ENCODE measurements around the gene SIAH3.

The SIAH3 gene

DNA sequence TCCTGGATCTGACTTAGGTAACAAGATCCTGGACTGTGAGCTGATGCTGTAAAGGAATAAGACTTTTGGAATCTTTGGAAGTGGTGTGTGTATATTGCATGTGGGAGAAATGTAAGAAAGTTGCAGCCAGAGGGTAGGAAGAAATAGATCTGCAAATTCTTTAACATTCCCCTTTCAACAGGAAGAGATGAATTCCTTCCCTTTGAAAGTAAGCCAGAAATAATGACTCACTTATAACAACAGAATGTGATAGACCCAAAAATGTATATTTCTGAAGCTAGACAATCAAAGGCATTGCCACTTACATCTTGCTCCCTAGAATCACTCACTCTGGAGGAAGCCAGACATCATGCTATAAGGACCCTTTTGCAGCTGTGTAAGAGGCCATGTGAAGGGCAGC lies 9.8 kb upstream of the SIAH3 start:
- DNase-seq: no peak

DNA sequence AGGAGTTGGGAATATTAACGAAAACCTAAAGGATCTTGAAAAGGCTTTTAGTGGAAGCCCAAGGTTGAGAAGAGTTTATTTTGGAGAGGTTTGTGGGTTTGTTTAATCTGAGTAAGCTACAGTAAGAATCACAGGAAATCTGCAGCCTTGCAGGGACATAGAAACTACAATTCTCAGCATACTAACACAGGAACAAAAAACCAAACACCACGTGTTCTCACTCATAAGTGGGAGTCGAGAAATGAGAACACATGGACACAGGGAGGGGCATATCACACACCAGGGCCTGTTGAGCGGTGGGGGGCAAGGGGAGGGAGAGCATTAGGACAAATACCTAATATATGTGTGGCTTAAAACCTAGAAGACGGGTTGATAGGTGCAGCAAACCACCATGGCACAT lies 8.7 kb upstream of the SIAH3 start:
- DNase-seq: no peak

DNA sequence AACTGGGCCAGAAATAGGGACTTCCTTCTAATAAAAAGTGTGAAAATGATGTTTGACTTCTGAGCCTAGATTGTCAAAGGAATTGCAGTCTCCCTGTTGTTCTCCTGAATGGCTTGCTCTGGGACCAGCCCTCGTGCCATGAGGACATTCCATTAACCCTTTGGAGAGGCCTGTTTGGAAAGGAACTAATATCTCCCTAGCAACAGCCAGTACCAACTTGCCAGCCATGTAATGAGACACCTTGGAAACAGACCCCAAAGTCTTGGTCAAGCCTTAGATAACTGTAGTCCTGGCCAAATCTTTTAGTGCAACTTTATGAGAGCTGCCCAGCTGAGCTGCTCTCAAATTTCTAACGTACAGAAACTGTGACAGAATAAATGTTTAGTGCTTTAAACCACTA lies 8.2 kb upstream of the SIAH3 start:
- DNase-seq: no peak

DNA sequence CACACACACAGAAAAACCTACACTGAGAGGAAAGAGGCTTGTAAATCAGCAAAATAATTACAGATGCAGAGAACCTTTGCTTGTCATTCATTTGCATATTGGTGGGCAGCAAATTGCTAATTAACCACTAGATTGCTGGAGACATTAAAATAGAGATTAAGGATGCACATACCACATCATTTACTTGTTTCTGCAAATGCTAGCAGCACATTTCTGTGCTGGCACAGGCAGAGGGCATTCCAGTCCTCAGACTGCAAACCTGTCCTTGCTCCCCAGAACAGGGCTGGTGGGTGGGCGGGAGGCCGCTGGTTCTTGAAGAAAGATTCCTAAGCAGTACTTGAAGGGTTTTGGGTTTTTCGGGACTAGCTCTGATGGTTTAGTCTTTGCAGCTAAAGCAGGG lies 941 bp upstream of the SIAH3 start:
- DNase-seq: no peak

DNA sequence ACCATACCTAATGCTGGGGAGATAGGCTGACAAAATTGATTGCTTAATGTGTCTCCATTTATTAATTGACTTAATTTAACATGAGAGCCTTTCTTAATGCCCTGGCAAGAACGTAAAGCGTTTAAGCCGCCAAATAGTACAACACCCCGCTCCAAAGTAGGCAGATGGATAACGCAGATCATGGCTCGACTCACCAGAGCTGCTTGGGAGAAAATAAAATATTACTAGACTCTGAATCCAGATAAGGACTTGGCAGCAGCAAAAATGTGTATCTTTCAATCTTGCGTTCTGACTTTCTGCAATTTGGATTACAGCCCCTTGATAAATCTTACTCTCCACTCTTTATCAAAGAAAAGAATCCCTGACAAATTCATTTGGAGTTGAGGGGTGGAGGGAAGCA lies 403 bp upstream of the SIAH3 start:
- DNase-seq: no peak

DNA sequence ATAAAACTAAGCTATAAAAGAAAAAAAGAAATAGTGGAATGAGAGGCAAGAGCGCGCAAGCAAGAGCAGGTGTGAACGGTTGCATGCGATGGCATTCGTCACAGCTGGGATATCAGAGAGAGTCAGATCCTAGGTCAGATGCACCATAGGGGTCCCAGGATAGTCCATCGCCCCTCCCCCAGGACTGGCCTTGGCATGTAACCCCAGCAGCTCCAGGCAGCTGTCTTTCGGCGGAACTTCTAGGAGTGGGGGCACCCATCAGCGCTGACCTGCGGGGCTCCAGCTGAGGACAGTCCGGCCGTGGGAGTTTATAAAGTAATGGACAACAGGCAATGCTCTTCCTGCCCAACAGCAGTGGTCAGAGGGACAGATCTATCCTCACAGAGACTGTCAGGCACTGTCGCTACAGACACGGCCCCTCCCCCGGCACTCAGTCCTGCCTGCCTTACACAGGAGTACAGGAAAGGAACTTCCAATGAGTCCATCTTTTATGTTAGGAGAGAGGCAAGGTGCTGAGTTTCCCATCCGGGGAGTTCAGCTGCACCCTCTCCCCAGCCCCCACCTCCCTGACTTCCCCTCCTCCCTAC lies 1.4 kb downstream of the SIAH3 start:
- no peak for DNase-seq

DNA sequence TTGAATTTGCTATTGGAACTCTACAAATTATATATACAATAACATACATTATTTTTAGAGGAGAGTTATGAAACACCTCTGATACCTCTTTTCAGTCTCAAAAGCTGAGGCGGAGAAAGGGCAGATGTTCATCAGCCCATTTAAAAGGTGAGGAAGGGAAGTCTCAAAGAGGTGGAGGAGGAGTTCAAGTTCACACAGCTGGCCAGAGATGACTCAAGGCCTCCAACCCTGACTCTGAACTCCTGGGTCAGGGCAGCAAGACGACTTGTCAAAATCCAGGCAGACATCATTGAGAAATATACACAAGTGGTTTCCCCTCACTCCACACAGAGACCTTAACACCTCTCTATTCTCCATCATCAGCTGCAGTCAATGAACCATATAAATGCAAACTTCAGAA lies 2.1 kb downstream of the SIAH3 start:
- no peak for DNase-seq

DNA sequence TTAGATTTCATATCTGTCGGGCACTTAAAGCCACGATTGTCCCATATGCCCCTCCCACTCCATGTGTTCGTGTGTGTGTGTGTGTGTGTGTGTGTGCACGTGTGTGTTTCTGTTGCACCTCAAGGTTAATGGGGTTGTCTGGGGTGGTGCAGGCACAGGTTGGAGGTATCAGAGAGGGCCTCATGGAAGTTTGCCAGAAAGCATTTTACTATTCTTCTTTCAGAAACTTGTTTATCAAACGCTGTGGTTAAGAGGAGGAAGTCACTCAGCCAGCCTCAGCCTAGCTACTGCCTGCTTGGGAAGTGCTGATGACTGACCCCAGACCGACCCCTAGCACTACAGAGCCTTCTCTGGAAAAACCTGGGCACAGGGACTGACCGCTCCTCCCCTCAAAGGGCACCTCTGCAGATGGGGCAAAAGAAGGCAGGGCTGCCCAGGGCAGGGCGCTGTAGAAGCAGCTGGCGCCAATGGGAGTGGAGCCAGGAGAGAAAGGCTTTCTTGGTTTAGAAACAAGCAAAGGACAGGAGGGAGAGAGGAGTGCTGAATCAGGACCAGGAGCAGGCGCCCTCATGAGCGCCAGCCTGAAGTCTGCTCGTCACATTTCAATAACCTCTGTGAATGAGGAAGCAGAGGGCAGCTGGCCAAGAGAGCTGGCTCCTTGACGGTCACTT lies 3.9 kb downstream of the SIAH3 start:
- DNase-seq: peak; percentile 88

DNA sequence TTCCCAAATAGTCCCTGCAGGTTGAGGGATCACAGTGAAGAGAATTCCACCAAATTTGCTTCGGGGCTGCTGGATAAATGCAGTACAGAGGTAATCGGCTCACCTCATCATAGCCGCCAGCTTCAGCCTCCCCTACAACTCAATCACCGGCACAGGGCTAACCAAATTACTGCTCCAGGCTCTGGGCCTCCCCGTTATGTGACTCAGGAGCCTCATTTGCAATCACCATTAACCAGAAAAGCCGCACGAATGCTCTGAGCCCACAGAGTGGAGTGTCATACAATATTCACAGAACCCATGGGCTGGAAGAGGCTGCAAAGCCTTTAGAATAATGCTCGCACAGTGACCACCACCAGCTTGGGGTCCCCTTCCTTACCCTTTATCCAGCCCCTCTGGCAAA lies 4.9 kb downstream of the SIAH3 start:
- DNase-seq: no peak

DNA sequence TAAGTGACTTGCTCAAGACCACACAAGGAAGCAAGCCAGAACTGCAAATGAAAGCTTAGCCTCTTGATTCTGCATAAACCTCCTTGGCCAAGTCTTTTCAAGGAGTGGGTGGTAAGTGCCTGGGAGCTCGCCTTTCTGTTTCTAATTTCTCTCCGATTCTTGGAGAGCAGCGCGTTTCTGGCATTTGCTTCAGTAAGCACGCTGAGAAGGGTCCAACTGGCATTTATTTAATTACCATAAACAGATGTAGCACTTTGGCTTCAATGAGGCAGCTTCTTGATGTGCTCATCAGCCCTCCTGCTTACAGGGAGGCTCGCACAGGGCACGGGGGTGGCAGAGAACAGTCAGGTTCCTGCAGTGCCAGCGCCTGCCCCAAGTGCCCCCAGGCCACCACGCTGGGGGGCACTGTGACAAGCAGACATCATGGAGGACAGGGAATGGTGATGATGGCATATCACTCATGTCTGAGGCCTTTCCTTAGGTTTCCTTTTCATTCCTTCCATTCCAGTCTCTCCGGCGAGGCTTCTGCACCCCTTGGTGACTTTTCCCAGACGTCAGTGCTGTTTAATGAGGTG lies 13.3 kb downstream of the SIAH3 start:
- DNase-seq: no peak

DNA sequence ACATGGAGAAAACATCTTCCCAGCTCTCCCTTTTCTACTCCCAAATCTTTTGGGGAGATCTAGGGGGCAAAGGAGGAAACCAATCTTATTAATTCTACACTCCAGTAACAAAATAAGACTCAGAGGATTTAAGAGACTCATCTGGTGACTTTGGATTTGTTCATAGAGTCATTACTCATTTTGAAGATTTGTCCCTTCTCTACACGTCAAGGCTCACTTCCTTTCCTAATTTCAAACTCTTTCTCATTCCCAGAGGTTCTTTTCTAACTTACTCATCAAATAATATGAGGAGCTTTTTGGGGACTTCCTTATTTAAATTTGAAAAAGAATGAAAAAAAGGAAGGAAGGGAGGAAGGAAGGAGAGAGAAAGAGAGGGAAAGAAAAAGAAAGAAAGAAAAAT lies 14.4 kb downstream of the SIAH3 start:
- no peak for DNase-seq

DNA sequence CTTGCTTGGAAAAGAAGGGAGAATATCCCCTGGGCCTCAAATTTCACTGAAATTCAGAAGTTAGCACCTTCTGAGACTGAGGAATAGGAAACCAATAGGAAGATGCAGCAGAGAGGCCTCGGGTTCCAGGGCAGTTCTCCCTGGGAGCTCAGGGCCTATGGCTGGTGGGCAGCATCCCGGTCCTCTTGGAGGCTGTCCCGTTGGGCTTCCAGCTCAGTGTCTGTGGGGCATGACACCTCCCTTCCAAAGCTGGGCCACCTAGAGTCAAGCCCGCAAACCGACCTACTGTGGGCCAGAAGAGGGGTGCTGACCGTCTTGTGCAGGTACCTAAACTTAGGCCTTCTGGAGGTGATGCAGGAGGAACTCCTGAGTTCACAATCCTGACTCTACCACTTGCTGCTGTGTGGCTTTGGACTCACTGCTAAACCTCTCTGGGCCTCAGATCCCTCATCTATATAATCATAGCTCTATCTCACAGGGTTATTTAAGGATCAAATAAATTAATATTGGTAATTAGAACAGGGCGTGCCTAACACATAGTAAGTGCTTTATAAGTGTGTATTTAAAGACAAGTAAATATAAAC lies 17.1 kb downstream of the SIAH3 start:
- DNase-seq: no peak

DNA sequence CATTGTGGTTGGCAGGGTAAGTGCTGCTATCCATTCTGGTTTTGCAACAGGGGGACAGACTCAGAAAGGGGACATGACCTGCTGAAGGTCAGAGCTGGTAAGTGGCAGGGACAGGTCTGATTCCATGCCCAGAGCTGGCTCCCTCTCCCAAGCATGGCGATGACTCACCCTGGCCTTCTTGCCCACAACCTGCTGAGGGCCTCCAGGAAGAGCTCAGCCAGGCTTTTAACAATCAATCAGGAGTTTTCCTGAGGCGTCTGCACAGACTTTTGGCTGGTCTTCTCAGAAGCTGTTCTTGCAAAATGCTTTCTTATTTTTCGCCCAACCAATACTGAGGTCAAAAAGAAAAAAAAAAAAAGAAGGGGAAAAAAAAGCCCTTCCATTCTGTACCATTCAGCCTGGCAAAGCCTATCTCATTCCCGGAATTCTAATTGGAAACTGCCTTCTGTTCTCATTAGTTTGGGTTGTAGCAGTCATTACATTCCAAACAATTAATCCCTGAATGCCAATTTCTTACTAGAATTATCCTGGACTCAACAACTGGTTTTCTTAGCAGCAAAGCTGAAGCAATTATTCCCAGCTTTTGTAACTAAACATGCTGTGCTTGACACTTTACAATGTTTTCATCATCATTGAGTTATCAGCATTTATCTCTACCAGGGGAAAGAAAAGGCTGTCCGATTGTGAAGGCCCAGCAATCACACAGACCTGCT lies 17.7 kb downstream of the SIAH3 start:
- DNase-seq: no peak

DNA sequence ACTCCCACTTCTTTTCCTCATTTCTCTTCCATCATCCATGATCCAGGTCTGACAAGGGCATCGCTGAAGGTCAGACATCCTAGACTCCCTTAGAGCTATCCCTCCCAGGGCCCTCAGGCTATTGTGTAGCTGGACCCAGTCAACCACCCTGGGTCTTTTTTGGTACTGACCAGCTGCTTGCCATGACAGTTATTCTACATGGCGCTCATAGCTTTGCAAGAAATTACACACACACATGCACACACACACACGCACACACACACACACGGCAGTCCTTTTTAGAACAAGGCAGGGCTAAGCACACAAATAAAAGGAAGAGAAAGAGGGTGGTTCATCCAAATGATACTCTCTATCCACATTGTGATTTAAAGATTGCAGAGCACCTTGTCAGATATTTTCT lies 18.3 kb downstream of the SIAH3 start:
- DNase-seq: no peak

DNA sequence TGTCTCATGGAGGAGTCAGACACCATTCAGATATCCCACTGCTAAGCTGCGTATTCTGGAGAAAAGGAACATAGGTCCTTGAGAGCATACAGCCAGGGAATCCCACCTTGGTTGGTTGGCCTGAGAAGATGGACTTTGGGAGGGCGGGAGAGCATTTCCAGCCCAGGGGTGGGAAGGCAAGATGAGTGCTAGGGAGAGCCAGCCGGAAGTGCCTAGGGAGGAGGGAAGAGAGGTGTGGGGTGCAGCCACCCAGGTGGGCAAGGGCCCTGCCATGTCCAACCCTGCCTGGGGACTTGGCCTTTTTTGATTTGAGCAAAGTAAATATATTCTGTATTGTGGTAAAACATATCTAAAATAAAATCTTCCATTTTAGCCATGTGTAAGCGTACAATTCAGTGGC lies 19.7 kb downstream of the SIAH3 start:
- DNase-seq: no peak

DNA sequence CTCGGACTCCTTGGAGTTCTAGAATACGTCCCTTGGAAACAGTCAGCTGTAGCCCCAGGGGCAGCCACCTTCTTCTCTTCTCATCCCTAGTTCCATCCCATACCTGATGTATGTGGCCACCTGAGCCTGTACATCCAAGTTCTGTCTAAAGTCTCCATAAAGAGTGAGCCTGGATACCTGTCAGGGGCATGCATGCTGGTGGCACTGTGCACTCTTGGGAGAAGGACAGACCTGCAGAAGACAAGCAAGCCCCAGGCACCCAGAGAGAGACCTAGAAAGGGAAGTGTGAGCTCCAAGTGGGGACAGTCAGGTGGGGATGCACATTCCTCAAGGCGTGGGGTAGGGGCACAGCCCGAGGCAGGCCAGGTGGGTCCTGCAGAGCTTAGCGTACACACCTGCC lies 21.4 kb downstream of the SIAH3 start:
- DNase-seq: no peak

DNA sequence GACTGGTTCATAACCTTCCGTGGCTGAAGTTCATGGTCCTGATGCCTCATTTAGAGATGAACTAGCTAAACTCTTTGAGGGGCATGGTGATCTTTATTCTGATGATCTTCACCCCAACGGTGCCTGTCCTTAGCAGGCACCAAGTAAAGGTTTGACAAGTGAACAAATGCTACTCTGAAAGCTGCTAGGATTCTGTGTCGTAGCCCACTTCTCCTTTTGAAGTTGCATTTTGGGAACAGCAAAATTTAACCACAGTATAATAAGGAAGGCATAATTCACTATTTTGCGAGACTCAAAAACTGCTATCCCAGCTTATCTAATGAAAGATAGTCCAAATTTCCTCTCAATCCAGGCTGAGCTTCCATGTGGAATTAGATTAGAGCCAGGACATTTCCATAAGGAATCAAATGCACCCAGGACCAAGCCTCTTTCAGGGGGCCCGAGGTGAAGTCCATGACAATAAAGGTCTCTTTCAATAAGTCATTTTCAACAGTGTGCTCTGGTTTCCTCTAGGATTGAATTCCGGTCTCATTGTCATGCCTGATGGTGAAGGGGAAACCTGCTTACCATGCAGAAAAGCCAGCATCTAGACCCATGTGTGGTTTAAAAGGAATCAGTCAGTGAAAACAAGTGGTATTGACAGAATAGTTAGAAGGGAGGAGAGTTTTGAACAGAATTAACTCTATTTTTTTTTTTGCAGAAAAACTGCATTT lies 23.1 kb downstream of the SIAH3 start:
- no peak for DNase-seq

DNA sequence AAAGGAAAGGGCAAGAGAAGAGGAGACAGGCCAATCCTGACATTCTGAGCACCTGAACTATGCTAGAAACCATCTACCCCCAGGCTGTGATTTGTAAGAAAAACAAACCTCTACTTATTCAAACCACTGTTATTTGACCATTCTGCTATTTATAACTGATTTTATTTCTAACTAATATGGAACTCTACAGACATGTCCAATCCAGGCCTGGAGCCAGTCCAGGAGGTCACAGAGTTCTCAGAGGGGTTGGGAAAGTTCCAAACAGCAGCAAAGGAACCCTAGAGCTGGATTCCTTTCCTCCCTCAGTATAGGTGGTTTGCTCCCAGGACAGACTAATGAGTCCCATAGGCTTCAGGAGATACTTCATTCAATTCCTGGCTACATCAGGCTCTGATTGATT lies 24.2 kb downstream of the SIAH3 start:
- DNase-seq: no peak

DNA sequence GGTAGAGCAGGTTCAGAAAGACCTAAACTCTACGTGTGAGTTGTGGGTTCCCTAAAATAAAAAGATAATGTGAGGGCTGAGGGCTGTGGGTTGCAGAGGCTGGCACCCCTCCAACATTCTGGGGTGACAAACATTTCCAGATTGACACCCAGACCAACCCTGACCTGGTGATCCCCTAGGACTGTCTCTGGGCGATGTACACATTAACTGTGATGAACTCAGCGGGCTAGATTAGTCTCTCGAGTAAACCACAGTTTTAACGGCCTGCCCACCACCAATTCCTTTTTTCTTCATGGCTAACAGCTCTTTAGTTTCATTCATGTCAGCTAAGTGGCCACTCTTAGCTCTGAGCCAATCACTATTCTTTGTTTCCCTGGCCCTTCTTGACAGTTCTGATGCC lies 24.8 kb downstream of the SIAH3 start:
- DNase-seq: peak; percentile 25

DNA sequence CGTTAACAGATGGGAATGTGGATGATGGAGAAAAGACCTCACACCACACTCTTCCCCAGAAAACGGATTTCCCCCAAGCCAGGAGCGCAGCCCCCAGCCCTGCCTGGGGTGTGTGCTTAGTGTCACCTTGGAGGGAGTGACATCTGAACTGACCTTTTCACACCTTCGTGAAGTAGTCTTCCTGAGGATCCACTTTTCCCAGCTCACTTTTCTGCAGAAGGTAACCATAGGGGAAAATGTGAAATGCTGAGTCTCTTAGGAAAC lies 26.2 kb downstream of the SIAH3 start:
- DNase-seq: no peak

DNA sequence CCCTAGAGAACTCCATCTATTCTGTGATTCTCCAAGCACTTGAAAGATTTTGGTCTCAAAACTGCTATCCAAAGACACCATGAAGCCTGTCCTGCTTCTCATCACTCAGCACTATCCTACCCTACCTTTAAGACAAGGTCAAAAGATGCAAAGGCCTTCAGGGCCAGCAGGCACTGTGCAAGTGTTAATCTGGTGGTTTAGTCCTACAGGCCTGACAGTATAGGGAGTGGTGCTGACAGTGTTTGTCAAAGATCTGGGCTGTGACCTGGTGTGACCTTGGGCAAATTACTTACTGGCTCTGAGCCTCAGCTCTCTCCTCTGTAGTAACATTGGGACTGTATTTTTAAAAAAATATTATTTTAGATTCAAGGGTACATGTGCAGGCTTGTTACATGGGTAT lies 28.0 kb downstream of the SIAH3 start:
- no peak for DNase-seq

DNA sequence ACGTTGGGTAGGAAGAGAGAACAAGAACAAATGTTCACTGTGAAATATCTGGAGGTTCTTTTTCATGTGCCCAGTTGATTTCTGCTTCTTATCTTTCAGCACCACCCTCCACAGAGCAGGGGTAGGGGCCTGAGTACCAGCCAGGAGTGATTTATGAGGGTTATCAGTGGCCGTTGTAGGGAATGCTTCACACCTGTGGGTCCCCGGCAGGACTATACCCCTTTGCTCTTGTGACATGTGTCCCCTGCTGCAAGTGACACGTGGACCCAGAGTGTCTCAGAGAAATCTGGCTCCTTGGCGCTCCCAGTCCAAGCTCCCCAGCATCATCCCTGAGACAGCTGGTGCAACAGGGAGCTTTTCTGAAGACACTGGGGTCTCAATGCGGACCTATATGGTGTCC lies 29.7 kb downstream of the SIAH3 start:
- DNase-seq: no peak

DNA sequence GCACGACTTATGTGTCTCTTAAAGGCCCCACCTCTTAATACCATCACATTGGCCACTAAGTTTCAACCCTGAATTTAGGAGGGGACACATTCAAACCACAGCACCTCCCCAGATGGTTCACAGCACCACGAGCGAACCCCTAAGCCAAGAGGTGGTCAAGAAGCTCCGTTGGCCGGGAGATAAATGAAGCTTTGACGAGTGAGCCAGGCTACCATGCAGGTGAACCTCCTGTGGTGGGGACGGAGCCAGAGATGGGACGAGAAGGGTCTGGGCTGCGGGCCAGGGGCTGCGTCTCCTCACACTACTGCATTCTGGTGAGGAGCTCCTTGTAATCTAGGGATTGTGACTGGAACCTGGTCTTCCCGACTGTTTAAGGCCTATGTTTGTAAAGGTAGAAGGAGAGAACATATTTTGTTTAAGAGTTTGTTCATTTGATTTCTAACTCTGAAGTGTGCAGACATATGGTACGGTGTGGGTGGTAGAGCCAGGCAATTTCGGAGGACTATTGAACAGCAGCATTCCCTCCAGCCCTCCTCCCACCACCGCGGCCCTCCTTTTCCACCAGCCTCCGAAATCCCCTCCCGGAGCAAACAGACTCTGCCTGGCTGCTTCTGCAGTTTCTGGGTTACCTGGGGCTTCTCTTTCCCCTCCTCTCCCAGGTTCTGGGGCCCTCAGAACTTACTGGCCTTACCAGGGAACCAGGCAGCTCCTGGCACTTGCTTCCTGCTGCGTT lies 31.3 kb downstream of the SIAH3 start:
- no peak for DNase-seq
